ENCODE data around the gene FBXO28.
A peak's percentile ranks its signal among the peaks of the same experiment; 100 is the strongest.

The FBXO28 gene

GRCh38 chr1:224109981-224110380 lies 3.9 kb upstream of the FBXO28 start:
- Histone ChIP-seq H3K27me3 (peaks cover 10% of the 10 kb centered on the region), H3K4me3 (ENCODE audit: low read depth in 1 of 2, low read length in 1 of 2) (no peak overlapping the region), H3K4me1 (ENCODE audit: control insufficient read depth in 1 of 2, insufficient read depth in 1 of 2, low read depth in 1 of 2, low read length in 1 of 2) (peaks cover 12% of the 10 kb centered on the region in 2 experiments), H3K9me3 (no peaks in the 10 kb centered on the region), H3K27ac (no peak overlapping the region), H3K36me3 (no peaks in the 10 kb centered on the region)
- TF ChIP-seq CTCF (IDR thresholded peaks at IDR 0.05) = no peak

- TF ChIP-seq CTCF (IDR thresholded peaks at IDR 0.05) = no peak
- Histone ChIP-seq H3K4me3 (ENCODE audit: low read depth in 1 of 2, low read length in 1 of 2) (peak overlapping the region in 1 of 2 experiments; percentile 73), H3K27ac (peak overlapping the region; percentile 91), H3K27me3 (peaks cover 10% of the 10 kb centered on the region), H3K36me3 (no peaks in the 10 kb centered on the region), H3K4me1 (ENCODE audit: control insufficient read depth in 1 of 2, insufficient read depth in 1 of 2, low read depth in 1 of 2, low read length in 1 of 2) (peaks cover 27 to 30% of the 10 kb centered on the region in 2 experiments), H3K9me3 (no peaks in the 10 kb centered on the region)
Measured at GRCh38 chr1:224113005-224113404, 906 bp upstream of the FBXO28 start.

- Histone ChIP-seq H3K4me1 (ENCODE audit: control insufficient read depth in 1 of 2, insufficient read depth in 1 of 2, low read depth in 1 of 2, low read length in 1 of 2) (peaks cover 27 to 30% of the 10 kb centered on the region in 2 experiments), H3K4me3 (ENCODE audit: low read depth in 1 of 2, low read length in 1 of 2) (peak overlapping the region; percentile 73 to 86), H3K9me3 (no peaks in the 10 kb centered on the region), H3K36me3 (no peaks in the 10 kb centered on the region), H3K27ac (peak overlapping the region; percentile 91), H3K27me3 (peaks cover 10% of the 10 kb centered on the region)
- TF ChIP-seq CTCF (IDR thresholded peaks at IDR 0.05) = no peak
Measured at GRCh38 chr1:224113545-224113917, 380 bp upstream of the FBXO28 start.

GRCh38 chr1:224114787-224115175 lies 870 bp downstream of the FBXO28 start:
- peak overlapping the region; percentile 73 to 86 for H3K4me3 ChIP-seq (ENCODE audit: low read depth in 1 of 2, low read length in 1 of 2)
- no peaks in the 10 kb centered on the region for H3K36me3 ChIP-seq
- H3K27ac ChIP-seq = peak overlapping the region; percentile 91
- peaks cover 5% of the 10 kb centered on the region for H3K27me3 ChIP-seq
- no peaks in the 10 kb centered on the region for H3K9me3 ChIP-seq
- H3K4me1 ChIP-seq (ENCODE audit: control insufficient read depth in 1 of 2, insufficient read depth in 1 of 2, low read depth in 1 of 2, low read length in 1 of 2) = peaks cover 27 to 30% of the 10 kb centered on the region in 2 experiments
- TF ChIP-seq CTCF (IDR thresholded peaks at IDR 0.05) = no peak

GRCh38 chr1:224116131-224116530 lies 2.2 kb downstream of the FBXO28 start:
- Histone ChIP-seq H3K4me1 (ENCODE audit: control insufficient read depth in 1 of 2, insufficient read depth in 1 of 2, low read depth in 1 of 2, low read length in 1 of 2) (peaks cover 27 to 30% of the 10 kb centered on the region in 2 experiments), H3K9me3 (no peaks in the 10 kb centered on the region), H3K4me3 (ENCODE audit: low read depth in 1 of 2, low read length in 1 of 2) (no peak overlapping the region), H3K27me3 (no peaks in the 10 kb centered on the region), H3K36me3 (no peaks in the 10 kb centered on the region), H3K27ac (peak overlapping the region; percentile 91)
- peak; percentile 61 for TF ChIP-seq CTCF (IDR thresholded peaks at IDR 0.05)

- H3K36me3 ChIP-seq = no peaks in the 10 kb centered on the region
- H3K4me3 ChIP-seq (ENCODE audit: low read depth in 1 of 2, low read length in 1 of 2) = no peak overlapping the region
- H3K27me3 ChIP-seq = no peaks in the 10 kb centered on the region
- TF ChIP-seq CTCF (IDR thresholded peaks at IDR 0.05) = no peak
- no peak overlapping the region for H3K27ac ChIP-seq
- H3K4me1 ChIP-seq (ENCODE audit: control insufficient read depth in 1 of 2, insufficient read depth in 1 of 2, low read depth in 1 of 2, low read length in 1 of 2) = peaks cover 21 to 25% of the 10 kb centered on the region in 2 experiments
- no peaks in the 10 kb centered on the region for H3K9me3 ChIP-seq
Measured at GRCh38 chr1:224118688-224119087, 4.8 kb downstream of the FBXO28 start.

Measured in neutrophil (primary cell).